OCI-LY1 (cell line): ENCODE results near the gene ANKRD39.

ENCODE experiments used
- H2AFZ ChIP-seq: fragments of 200-600 bp; sonication (generic), shearing (Covaris generic); 2 replicates; pipeline ENCODE4 v1.6.0; 2014; ENCODE audit warnings: antibody characterized with exemption, mild to moderate bottlenecking, low read length
- H3F3A ChIP-seq: fragments of 200-600 bp; sonication (generic), shearing (Covaris generic); 2 replicates; pipeline ENCODE4 v1.6.0; 2014; ENCODE audit warnings: mild to moderate bottlenecking, antibody characterized with exemption, low read length, moderate library complexity; ENCODE audit not compliant: insufficient read depth
- H3K27ac ChIP-seq: fragments of 200-600 bp; sonication (generic); 2 replicates; pipeline ENCODE4 v1.5.1; 2014; ENCODE audit warnings: low read length, mixed run types, mild to moderate bottlenecking, low read depth; ENCODE audit not compliant: poor library complexity, severe bottlenecking
- H3K27me3 ChIP-seq: fragments of 200-600 bp; sonication (generic); 2 replicates; pipeline ENCODE4 v1.6.0; 2014; ENCODE audit warnings: antibody characterized with exemption, mild to moderate bottlenecking, low read length, moderate library complexity; ENCODE audit not compliant: insufficient read depth
- H3K36me3 ChIP-seq: fragments of 200-600 bp; sonication (generic); 2 replicates; pipeline ENCODE4 v1.6.1; 2014; ENCODE audit warnings: mild to moderate bottlenecking, antibody characterized with exemption, low read length, moderate library complexity, mixed read lengths; ENCODE audit not compliant: insufficient read depth
- H3K4me1 ChIP-seq: fragments of 200-600 bp; sonication (generic); 2 replicates; pipeline ENCODE4 v1.5.1; 2014; ENCODE audit warnings: mild to moderate bottlenecking, low read length, moderate library complexity; ENCODE audit not compliant: insufficient read depth, severe bottlenecking
- H3K4me2 ChIP-seq: fragments of 200-600 bp; sonication (generic), shearing (Covaris generic); 2 replicates; pipeline ENCODE4 v1.6.1; 2014; ENCODE audit warnings: low read length
- H3K4me3 ChIP-seq: fragments of 200-600 bp; sonication (generic); 2 replicates; pipeline ENCODE4 v1.5.1; 2014; ENCODE audit warnings: low read length, low read depth, mild to moderate bottlenecking, mixed read lengths; ENCODE audit not compliant: poor library complexity, severe bottlenecking
- H3K79me2 ChIP-seq: fragments of 200-600 bp; shearing (Covaris generic); 2 replicates; pipeline ENCODE4 v1.6.1; 2016; ENCODE audit warnings: mixed run types, low read length, mixed read lengths; ENCODE audit not compliant: insufficient read depth
- H3K9ac ChIP-seq: fragments of 200-600 bp; sonication (generic), shearing (Covaris generic); 2 replicates; pipeline ENCODE4 v1.6.1; 2014; ENCODE audit warnings: mild to moderate bottlenecking, low read length, mixed read lengths
- H3K9me2 ChIP-seq: fragments of 200-600 bp; sonication (generic), shearing (Covaris generic); 2 replicates; pipeline ENCODE4 v1.6.1; 2014; ENCODE audit warnings: low read depth, mild to moderate bottlenecking, low read length, mixed read lengths
- H3K9me3 ChIP-seq: fragments of 200-600 bp; shearing (Covaris generic); 2 replicates; pipeline ENCODE4 v1.6.1; 2014; ENCODE audit warnings: low read length, mixed read lengths
- H4K20me1 ChIP-seq: fragments of 200-600 bp; sonication (generic), shearing (Covaris generic); 2 replicates; pipeline ENCODE4 v1.6.0; 2016; ENCODE audit warnings: mild to moderate bottlenecking, low read length; ENCODE audit not compliant: insufficient read depth
- CTCF ChIP-seq: fragments of 200-600 bp; sonication (generic), shearing (Covaris generic); IDR thresholded peaks from 2 replicates; pipeline ENCODE4 v1.5.1; 2017; ENCODE audit warnings: mild to moderate bottlenecking, antibody characterized with exemption, low read length, moderate library complexity, mixed read lengths
- EZH2 ChIP-seq: fragments of 200-600 bp; sonication (generic), shearing (Covaris generic); IDR thresholded peaks from 2 replicates; pipeline ENCODE4 v1.8.0; 2017; ENCODE audit warnings: borderline replicate concordance, mixed run types, mild to moderate bottlenecking, antibody characterized with exemption, low read length, moderate library complexity, mixed read lengths

ANKRD39 gene

GRCh38 chr2:96853321-96853720 lies 4.5 kb downstream of the ANKRD39 start:
- TF ChIP-seq CTCF (no peak), EZH2 (no peak)
- H2AFZ ChIP-seq = no peak overlapping the region
- H3K27me3 ChIP-seq = no peaks in the 10 kb centered on the region
- H3K9me3 ChIP-seq = no peaks in the 10 kb centered on the region
- no peaks in the 10 kb centered on the region for H3K9me2 ChIP-seq
- H3K4me1 ChIP-seq = peaks cover 14% of the 10 kb centered on the region
- no peak overlapping the region for H3K4me2 ChIP-seq
- H3K27ac ChIP-seq = no peak overlapping the region
- H3K9ac ChIP-seq = no peak overlapping the region
- H3K79me2 ChIP-seq = no peaks in the 10 kb centered on the region
- H4K20me1 ChIP-seq = no peaks in the 10 kb centered on the region
- no peaks in the 10 kb centered on the region for H3F3A ChIP-seq
- peaks cover 37% of the 10 kb centered on the region for H3K36me3 ChIP-seq
- no peak overlapping the region for H3K4me3 ChIP-seq

GRCh38 chr2:96852667-96853066 lies 5.1 kb downstream of the ANKRD39 start:
- no peaks in the 10 kb centered on the region for H3K9me3 ChIP-seq
- no peak overlapping the region for H3K27ac ChIP-seq
- H3K4me2 ChIP-seq = no peak overlapping the region
- no peaks in the 10 kb centered on the region for H3K9me2 ChIP-seq
- TF ChIP-seq CTCF = no peak
- TF ChIP-seq EZH2 = no peak
- H3K36me3 ChIP-seq = peaks cover 44% of the 10 kb centered on the region
- H3K9ac ChIP-seq = no peak overlapping the region
- H3K27me3 ChIP-seq = no peaks in the 10 kb centered on the region
- no peaks in the 10 kb centered on the region for H4K20me1 ChIP-seq
- H3K4me3 ChIP-seq = no peak overlapping the region
- H3F3A ChIP-seq = no peaks in the 10 kb centered on the region
- H3K79me2 ChIP-seq = no peaks in the 10 kb centered on the region
- no peak overlapping the region for H2AFZ ChIP-seq
- H3K4me1 ChIP-seq = peaks cover 14% of the 10 kb centered on the region

- Histone ChIP-seq H2AFZ (no peak overlapping the region), H3K9me3 (no peaks in the 10 kb centered on the region), H3K27ac (no peak overlapping the region), H3K4me1 (no peaks in the 10 kb centered on the region), H3K4me2 (no peak overlapping the region), H4K20me1 (no peaks in the 10 kb centered on the region), H3K79me2 (no peaks in the 10 kb centered on the region), H3K27me3 (no peaks in the 10 kb centered on the region), H3F3A (no peaks in the 10 kb centered on the region), H3K9ac (no peak overlapping the region), H3K36me3 (peaks cover 49% of the 10 kb centered on the region), H3K4me3 (no peak overlapping the region), H3K9me2 (no peaks in the 10 kb centered on the region)
- TF ChIP-seq CTCF (no peak), EZH2 (no peak)
Measured at GRCh38 chr2:96848264-96848663, 9.6 kb downstream of the ANKRD39 start.
